GM19452 (cell line): ENCODE data around the gene PKD1.

Source experiments
- ATAC-seq: cut with Tn5 transposase; IDR thresholded peaks from one replicate; pipeline ENCODE4 v1.9.1; 2021; ENCODE audit not compliant: unreplicated experiment

Gene PKD1

GRCh38 chr16:2090777-2091546, 44.7 kb downstream of the PKD1 start:
- ATAC-seq, result no peak

DNA sequence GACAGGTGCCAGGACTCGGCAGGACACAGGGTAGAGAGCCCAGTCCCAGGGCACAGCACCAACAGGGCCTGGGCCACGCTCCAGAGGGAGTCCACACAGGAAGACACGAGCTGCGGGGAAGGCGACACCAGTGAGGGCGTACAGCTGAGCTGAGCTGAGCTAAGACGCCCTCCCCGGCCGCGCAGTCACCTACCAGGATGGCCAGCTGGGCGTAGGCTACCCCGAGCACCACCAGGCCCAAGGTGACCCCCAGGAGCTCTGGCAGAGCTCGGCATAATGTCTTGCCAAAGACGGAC, 45.3 kb downstream of the PKD1 start:
- no peak for ATAC-seq

DNA sequence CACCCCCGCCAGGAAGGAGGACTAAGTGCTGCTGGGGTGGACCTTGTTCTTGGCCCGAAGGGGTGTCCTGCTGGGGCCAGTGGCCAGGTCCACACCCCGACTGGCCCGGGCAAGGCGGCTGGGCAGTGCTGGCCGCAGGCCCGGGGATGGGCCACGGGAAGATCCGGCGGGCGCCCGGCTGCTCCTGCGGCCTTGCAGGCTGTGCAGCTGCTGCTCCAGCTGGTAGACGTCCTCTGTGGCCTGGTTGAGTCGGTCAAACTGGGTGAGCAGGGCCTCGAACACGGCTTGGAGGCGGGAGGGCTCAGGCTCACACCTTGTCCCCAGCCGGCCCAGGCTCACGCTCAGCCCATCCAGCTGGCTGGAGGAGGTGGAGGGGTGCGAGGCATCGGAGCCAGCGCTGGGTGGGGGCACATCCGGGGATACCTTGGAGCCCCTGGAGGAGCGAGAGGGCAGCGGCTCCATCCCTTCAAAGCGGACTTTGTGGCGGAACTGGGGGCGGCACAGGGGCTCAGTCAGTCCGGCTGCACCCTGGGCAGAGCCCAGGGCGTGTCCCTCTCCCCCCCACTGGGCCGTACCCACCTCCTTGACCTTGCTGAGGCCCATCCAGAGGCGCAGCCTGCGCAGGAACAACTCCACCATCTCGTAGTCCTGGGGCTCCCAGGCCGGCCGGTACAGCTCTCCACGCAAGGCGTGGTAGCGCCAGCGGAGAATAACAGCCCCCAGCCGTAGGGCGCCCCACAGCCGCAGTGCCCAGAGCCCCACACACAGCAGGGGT, 45.8 kb downstream of the PKD1 start:
- ATAC-seq, result no peak

DNA sequence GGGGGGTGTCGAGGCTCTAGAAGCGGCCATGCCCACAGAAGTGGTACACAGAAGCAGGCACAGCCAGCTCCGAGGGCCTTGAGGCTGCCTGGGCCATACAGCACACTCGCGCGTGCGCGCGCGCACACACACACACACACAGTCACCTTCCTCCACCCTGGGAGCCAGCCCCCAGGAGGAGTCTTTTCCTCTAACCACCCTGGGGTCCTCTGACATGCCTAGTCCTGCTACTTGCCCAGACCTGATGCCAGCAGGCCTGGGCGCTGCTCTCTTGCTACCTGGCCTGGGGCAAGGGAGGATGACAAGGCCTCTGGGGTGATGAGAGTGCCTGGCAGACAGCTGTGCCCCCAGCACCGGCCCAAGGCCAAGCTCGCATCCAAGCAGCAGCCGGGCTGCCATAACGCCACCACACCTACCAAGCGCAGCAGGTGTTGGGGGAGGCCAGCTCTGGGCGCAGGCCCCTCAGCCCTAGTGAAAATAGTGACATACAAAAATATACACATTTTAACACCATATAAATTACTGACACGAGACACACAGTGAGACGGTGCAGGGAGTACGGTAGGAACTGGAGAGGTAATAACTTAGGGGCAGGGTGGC, 46.8 kb downstream of the PKD1 start:
- ATAC-seq, result no peak

- ATAC-seq, result no peak
Observed at GRCh38 chr16:2087748-2088631, 47.7 kb downstream of the PKD1 start.

GRCh38 chr16:2086812-2087747, 48.6 kb downstream of the PKD1 start:
- ATAC-seq, result no peak

- ATAC-seq, result no peak
Observed at GRCh38 chr16:2086106-2086742, 49.5 kb downstream of the PKD1 start.

DNA sequence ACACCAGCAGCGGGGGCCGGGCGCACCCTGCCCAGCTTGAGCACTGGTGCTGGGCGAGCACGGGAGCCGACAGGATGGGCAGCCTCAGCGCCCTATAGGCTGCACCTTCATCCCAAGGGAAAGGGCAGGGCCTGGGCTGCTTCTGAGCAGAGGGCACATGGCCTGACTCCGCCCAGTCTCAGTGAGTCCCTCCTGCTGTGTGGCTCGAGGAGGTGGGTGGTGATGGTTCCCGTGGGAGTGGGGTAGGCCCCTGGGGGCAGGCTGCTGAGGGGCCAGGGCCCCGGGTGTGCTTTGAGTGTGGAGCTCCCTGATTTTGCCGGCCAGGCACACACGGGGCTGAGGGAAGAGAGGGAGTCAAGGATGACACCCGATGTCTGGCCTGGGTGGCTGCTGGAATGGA, 50.0 kb downstream of the PKD1 start:
- ATAC-seq, result no peak

- no peak for ATAC-seq
Observed at GRCh38 chr16:2084895-2085625, 50.6 kb downstream of the PKD1 start.

DNA sequence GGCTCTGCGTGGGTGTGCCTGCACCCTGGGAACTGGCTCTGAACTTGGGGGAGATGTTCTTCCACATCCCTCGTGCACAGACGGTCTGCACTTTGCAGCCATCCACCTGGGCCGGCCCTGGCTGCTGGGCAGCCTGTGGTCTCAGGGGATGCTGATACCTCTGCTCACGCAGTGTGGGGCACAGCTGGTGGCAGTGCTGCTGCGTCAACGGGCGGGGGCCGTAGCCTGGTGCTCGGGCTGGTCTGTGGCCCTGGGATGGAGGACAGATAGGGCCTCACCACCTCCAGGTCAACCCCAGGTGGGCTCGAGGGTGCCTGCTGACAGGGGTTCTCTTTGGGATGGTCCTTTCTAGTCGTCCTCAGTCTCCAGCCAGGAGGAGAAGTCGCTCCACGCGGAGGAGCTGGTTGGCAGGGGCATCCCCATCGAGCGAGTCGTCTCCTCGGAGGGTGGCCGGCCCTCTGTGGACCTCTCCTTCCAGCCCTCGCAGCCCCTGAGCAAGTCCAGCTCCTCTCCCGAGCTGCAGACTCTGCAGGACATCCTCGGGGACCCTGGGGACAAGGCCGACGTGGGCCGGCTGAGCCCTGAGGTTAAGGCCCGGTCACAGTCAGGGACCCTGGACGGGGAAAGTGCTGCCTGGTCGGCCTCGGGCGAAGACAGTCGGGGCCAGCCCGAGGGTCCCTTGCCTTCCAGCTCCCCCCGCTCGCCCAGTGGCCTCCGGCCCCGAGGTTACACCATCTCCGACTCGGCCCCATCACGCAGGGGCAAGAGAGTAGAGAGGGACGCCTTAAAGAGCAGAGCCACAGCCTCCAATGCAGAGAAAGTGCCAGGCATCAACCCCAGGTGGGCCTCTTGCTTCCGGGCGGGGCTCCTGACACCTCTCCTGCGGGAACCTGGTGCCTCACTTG, 51.6 kb downstream of the PKD1 start:
- no peak for ATAC-seq

DNA sequence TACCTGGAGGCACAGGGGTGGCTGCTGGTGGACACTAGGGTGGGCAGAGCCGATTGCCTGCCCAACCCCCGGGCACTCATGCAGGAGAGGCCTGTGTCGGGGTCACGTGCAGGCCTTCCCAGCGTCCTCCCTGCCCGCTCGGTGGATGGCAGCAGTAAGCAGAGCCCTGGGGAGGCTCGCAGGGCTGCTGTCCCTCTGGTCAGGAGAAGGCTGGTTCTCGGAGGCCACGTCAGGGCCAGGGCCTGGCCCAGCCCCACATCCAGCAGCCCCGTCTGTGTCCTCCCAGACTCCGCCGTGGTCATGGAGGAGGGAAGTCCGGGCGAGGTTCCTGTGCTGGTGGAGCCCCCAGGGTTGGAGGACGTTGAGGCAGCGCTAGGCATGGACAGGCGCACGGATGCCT, 52.3 kb downstream of the PKD1 start:
- ATAC-seq, result no peak

DNA sequence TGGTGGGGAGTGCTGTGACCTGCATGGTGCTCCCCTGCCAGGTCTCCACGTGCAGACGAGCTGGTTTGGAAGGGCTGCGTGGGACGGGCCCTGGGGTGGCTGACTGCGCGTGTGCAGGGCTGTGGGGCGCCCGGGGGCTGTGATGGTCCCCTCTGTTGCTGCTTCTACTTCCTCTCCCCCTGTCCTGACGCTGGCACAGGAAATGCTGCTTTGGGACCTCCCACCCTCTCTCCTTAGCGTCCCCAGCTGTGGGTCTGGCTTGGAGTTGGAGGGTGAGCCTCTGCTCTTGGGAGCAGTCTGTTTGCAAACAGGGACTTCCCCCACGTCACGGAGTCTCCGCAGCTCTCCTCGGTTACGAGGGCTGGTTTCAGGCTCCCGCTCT, 52.7 kb downstream of the PKD1 start:
- ATAC-seq, result no peak

GRCh38 chr16:2082171-2082982, 53.3 kb downstream of the PKD1 start:
- no peak for ATAC-seq

DNA sequence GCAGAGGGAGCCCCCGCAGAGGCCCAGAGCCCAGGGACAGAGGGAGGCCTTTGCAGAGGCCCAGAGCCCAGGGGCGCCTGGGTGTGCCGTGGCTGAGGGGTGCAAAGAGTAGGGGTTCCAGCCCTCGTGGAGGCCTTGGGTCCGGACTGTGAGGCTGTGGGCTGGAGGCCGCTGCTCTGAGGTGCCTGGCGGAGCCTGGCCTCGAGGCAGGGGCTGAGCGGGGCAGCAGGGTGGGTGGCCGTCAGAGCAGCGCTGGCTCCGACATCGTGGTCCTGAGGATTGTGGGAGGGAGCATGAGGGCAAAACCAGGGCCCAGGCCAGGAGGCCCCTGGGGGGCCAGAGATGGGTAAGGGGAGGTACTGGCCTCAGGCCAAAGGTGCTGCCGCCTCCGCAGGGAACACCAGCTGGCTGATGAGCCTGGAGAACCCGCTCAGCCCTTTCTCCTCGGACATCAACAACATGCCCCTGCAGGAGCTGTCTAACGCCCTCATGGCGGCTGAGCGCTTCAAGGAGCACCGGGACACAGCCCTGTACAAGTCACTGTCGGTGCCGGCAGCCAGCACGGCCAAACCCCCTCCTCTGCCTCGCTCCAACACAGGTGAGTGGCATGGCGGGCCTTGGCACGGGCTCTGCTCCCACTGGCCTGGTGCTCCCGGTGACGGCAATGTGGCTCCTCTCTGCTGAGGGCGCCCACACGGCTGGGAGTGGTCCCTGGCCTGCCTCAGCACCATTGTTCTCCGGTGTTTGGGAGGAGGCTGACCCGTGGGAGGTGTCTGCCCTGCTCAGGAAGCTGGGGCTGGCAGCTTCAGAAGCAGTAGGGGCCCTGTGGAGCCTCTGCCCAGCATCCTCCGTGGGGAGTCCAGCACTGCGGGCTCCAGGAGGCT, 54.3 kb downstream of the PKD1 start:
- ATAC-seq, result no peak

DNA sequence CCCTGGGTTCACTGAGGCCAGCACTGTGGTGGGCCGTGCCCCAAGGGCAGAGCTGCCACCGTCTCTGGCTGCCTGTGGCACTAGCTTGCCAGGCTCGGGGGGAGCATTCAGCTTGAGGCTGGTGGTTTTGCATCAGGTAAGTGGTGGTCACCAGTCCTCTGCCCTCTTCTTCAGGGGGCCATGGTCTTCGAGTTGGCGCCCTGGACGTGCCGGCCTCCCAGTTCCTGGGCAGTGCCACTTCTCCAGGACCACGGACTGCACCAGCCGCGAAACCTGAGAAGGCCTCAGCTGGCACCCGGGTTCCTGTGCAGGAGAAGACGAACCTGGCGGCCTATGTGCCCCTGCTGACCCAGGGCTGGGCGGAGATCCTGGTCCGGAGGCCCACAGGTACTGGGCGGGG, 55.7 kb downstream of the PKD1 start:
- no peak for ATAC-seq

DNA sequence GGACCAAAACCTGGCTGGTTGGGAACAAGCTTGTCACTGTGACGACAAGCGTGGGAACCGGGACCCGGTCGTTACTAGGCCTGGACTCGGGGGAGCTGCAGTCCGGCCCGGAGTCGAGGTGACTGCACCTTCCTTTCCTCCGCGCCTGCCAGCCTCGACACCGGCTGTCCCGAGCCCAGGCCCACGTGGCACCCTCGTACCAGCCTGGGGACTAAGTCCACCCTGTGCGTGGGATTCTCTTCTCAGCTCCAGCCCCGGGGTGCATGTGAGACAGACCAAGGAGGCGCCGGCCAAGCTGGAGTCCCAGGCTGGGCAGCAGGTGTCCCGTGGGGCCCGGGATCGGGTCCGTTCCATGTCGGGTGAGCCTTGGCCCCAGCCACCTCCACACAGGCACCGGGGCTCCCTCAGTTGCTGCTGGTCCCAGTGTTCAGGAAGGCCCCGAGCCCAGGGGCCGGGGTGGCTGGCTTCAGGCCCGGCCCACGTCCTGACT, 56.3 kb downstream of the PKD1 start:
- no peak for ATAC-seq
